GM12878 (cell line): ENCODE results near the gene C15orf39. TPM values are rescaled to one million over a fixed set of nuclear protein-coding genes. Genes with fewer than 3 reads are reported as not detected.

ENCODE experiments used
- ATAC-seq: fragments of 200-7000 bp; cut with Tn5 transposase; 3 replicates; pipeline ENCODE4 v1.9.1; 2020; ENCODE audit warnings: mild to moderate bottlenecking, moderate library complexity
- BruUV-seq: library from RNA; stranded (reverse); fragments of 400-500 nt; replicated peaks from 2 replicates; lab custom pipeline; 2021; lab: Mats Ljungman, UMichigan
- CTCF ChIA-PET: fragments of 300-600 bp; sonication (Branson Sonifier 250); formaldehyde crosslinking; extraction: SDS; loops from one replicate; lab custom pipeline; 2021; ENCODE audit warnings: inconsistent platforms; lab: Yijun Ruan, JAX
- POLR2A ChIA-PET: fragments of 350-600 bp; formaldehyde crosslinking; extraction: SDS; loops from one replicate; lab custom pipeline; 2021; ENCODE audit warnings: inconsistent platforms; lab: Charles Lee
- RAD21 ChIA-PET: fragments of 300-600 bp; sonication (Branson Sonifier 250); formaldehyde crosslinking; loops from one replicate; lab custom pipeline; 2023; ENCODE audit warnings: antibody characterized with exemption; ENCODE audit not compliant: unreplicated experiment; lab: Charles Lee
- SMC1A ChIA-PET: fragments of 300-600 bp; sonication (Branson Sonifier 250); formaldehyde crosslinking; loops from one replicate; lab custom pipeline; 2023; ENCODE audit not compliant: unreplicated experiment, uncharacterized antibody; lab: Charles Lee
- DNase-seq: peaks from one replicate; pipeline ENCODE4 v3.0.0-alpha.2; 2011; ENCODE audit warnings: low read depth, low spot score
- FAIRE-seq: peaks from 3 replicates; lab custom pipeline; 2011; peaks lifted over from hg19 to GRCh38; lab: Jason Lieb, UNC
- H2AFZ ChIP-seq: 2 replicates; pipeline ENCODE4 v1.6.0; 2011; ENCODE audit warnings: low read depth, low read length, control low read depth; ENCODE audit not compliant: control insufficient read depth
- H3K27ac ChIP-seq: 2 replicates; pipeline ENCODE4 v1.5.1; 2011; ENCODE audit warnings: control low read depth; ENCODE audit not compliant: control insufficient read depth, insufficient read depth
- H3K27me3 ChIP-seq, 2 experiments: replicated peaks in 1 of 2; 2 replicates each; pipeline versions ENCODE4 v1.6.0 to v1.6.1; 2011; ENCODE audit warnings: low read length in 1 of 2; ENCODE audit not compliant: control insufficient read depth in 2 of 2, insufficient read depth in 2 of 2
- H3K36me3 ChIP-seq, 2 experiments: 2 replicates each; pipeline ENCODE4 v1.5.1; 2011; ENCODE audit warnings: low read length in 1 of 2; ENCODE audit not compliant: control insufficient read depth in 2 of 2, insufficient read depth in 2 of 2
- H3K4me1 ChIP-seq: 2 replicates; pipeline ENCODE4 v1.6.1; 2011; ENCODE audit warnings: mild to moderate bottlenecking, low read length, moderate library complexity, mixed read lengths; ENCODE audit not compliant: control insufficient read depth, insufficient read depth
- H3K4me2 ChIP-seq: 2 replicates; pipeline ENCODE4 v1.6.0; 2011; ENCODE audit warnings: control low read depth; ENCODE audit not compliant: control insufficient read depth, insufficient read depth
- H3K4me3 ChIP-seq: fragments of 200-600 bp; sonication (generic); 2 replicates; pipeline ENCODE4 v1.5.1; 2016
- H3K79me2 ChIP-seq: 2 replicates; pipeline ENCODE4 v1.6.0; 2011; ENCODE audit warnings: low read length; ENCODE audit not compliant: control insufficient read depth, insufficient read depth
- H3K9ac ChIP-seq: 2 replicates; pipeline ENCODE4 v1.8.0; 2011; ENCODE audit warnings: low read length, control low read depth, mixed read lengths; ENCODE audit not compliant: control insufficient read depth, insufficient read depth
- H3K9me3 ChIP-seq: replicated peaks from 3 replicates; pipeline ENCODE4 v1.5.1; 2011; ENCODE audit warnings: mild to moderate bottlenecking, low read length; ENCODE audit not compliant: control insufficient read depth, insufficient read depth
- H4K20me1 ChIP-seq: 2 replicates; pipeline ENCODE4 v1.6.0; 2011; ENCODE audit not compliant: control insufficient read depth, insufficient read depth
- BRCA1 ChIP-seq: IDR thresholded peaks from 2 replicates; pipeline ENCODE4 v1.6.1; 2011; ENCODE audit warnings: low read depth, low read length, improper control_type of control experiment
- CBFB ChIP-seq: IDR thresholded peaks from 2 replicates; pipeline ENCODE4 v1.6.1; 2016; ENCODE audit warnings: antibody characterized with exemption, low read depth
- DPF2 ChIP-seq: fragments of 450-650 bp; IDR thresholded peaks from 2 replicates; pipeline ENCODE4 v1.6.1; 2017; ENCODE audit warnings: mild to moderate bottlenecking
- FOXK2 ChIP-seq: fragments of 450-650 bp; IDR thresholded peaks from 2 replicates; pipeline ENCODE4 v1.6.1; 2017; ENCODE audit warnings: mild to moderate bottlenecking, moderate library complexity
- MTA3 ChIP-seq: IDR thresholded peaks from 2 replicates; pipeline ENCODE4 v1.6.1; 2012; ENCODE audit warnings: low read length, inconsistent platforms, borderline replicate concordance
- NFIC ChIP-seq: IDR thresholded peaks from 2 replicates; pipeline ENCODE4 v1.6.1; 2012; ENCODE audit warnings: low read depth, mild to moderate bottlenecking, inconsistent platforms, low read length, moderate library complexity
- NFYB ChIP-seq: IDR thresholded peaks from 2 replicates; pipeline ENCODE4 v1.6.1; 2011; ENCODE audit warnings: low read depth, mild to moderate bottlenecking, low read length, improper control_type of control experiment, moderate library complexity; ENCODE audit not compliant: insufficient read depth
- NRF1 ChIP-seq: conservative IDR thresholded peaks from 2 replicates; pipeline ENCODE4 v1.6.1; 2011; ENCODE audit warnings: mild to moderate bottlenecking, low read depth, low read length, improper control_type of control experiment
- WGBS: methylation state at CpG from one replicate; pipeline ENCODE4 v1.1.6; 2016; ENCODE audit warnings: low lambda C conversion rate; ENCODE audit not compliant: insufficient replicate concordance, insufficient coverage; ENCODE audit errors: missing lambda C conversion rate; 5-methylcytosine and 5-hydroxymethylcytosine counted together
- in situ Hi-C: fragments of 300-500 bp; cut with MboI; formaldehyde crosslinking; loops from 9 replicates; pipeline ENCODE4 v1.14.3; 2018; ENCODE audit warnings: mixed read lengths
- intact Hi-C: fragments of 100-400 bp; cut with micrococcal nuclease; formaldehyde crosslinking; loops from one replicate; pipeline ENCODE4 v1.14.2; 2022; ENCODE audit not compliant: unreplicated experiment
- polyA plus RNA-seq, 11 experiments: library from polyadenylated mRNA; depleted of rRNA in 4 of 11; unstranded in 6 of 11; stranded (reverse) in 5 of 11; fragments of >200 nt; fragmentation: Nextera tagmentation in 4 of 11; fragmentation: Illumina TruSeq in 1 of 11; extraction: Ambion mirVana in 4 of 11; extraction: Trizol in 1 of 11; gene quantifications; 1 replicate in 1 of 11; 2 replicates in 10 of 11; pipeline versions ENCODE4 v1.2.1 to v1.2.3, GENCODE V29; 2011 to 2016; ENCODE audit warnings: inconsistent platforms in 2 of 11, missing spikeins in 2 of 11, low read depth in 1 of 11
- total RNA-seq, 4 experiments: library from RNA; depleted of rRNA in 3 of 4; stranded (reverse); fragments of >200 nt in 3 of 4; fragmentation: Illumina TruSeq in 1 of 4; extraction: Trizol in 1 of 4; gene quantifications; 2 replicates each; pipeline versions ENCODE4 v1.2.1 to v1.2.3, GENCODE V29; 2013 to 2021
- TF ChIP-seq, protein P1 (sequence below): IDR thresholded peaks from 2 replicates; pipeline ENCODE4 v1.6.1; 2012; ENCODE audit warnings: mild to moderate bottlenecking, low read depth, low read length
- TF ChIP-seq, protein P2 (sequence below): fragments of 450-650 bp; formaldehyde crosslinking; IDR thresholded peaks from 2 replicates; pipeline ENCODE4 v1.4.0; 2020; ENCODE audit warnings: mild to moderate bottlenecking, moderate library complexity
- TF ChIP-seq, protein P3 (sequence below): fragments of 150-350 bp; IDR thresholded peaks from 2 replicates; pipeline ENCODE4 v1.6.1; 2016; ENCODE audit warnings: low read depth, low read length

Gene C15orf39
- total and polyA plus RNA-seq, 10 of the 15 experiments (the other 5 are each of a cell fraction or from before 2014, with no cell fraction given): 2.3 to 139 (median 33.0) TPM

DNA sequence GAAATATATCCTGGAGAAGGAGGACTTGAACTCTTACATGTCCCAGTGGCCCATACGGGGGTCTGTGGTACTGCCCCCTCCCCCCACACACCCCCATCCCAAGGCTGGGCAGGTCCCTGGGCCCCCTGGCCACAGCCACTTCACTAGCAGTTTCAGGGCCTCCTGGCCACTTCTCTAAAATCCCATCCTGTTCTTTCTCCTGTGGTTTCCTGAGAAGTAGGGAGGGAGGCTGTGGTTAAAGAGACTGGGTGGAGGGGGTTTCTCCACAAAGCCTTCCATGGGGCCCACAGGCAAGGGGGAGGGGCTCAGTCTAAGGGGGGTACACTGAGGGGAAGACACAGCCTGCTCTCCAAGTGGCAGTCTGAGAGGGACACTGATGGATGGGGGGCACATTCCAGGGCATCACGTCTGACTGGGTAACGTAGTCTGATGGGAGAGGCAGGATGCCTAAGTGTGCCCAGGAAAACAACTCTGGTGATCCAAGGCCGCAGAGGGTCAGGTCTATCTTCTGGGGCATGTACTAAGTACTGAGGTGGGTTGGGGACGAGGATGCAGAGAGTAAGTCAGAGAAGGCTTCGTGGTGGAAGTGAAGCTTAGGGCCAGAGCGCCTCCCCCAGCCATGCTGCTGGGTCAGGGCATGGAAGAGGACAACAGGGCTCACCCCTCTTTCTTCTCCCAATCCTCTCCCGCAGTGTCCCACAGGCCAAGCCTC lies 48.0 kb upstream of the C15orf39 start (continued):
- TF ChIP-seq NRF1: no peak
- TF ChIP-seq DPF2: no peak
- TF ChIP-seq NFIC: peak; percentile 80
- peak; percentile 75 for TF ChIP-seq CBFB

DNA sequence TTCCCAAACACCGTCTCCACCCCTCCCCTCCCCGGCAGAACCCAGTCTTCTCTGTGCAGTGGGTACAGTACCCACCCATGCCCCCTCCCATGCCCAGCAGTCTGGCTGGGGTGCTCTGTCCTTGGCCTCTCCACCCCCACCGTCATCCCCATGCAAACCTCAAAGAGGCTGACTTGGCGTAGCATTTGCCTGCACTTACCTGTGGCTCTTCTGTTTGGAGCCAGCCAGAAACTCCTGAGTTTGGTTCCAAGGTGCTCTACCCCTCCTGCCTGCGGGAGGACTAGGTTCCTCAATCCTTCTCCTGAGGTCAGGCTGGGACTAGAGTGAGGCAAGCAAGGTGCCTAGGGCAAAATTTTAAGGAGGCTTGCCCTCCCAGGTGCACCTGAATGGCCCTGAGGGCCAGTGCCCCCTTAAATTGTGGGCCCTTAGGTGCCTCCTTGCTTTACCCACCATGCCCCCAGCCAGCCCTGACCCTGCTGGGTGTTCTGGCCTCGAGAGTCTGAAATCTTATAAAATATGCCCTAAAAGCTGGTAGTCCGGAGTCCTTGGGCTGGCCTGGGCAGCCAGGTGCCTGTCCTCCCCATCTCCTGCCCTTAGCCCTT lies 47.1 kb upstream of the C15orf39 start:
- DNase-seq (no peak), ATAC-seq (no peak), FAIRE-seq (no peak)
- H3K27me3 ChIP-seq: no peaks in the 10 kb centered on the region
- whole genome bisulfite sequencing: 71% methylated on average over 5 of the region's 7 CpGs
- H3K79me2 ChIP-seq: no peaks in the 10 kb centered on the region
- ChIA-PET SMC1A (no interaction called here), POLR2A (no interaction called here), RAD21 (no interaction called here), CTCF (no interaction called here)
- no peaks in the 10 kb centered on the region for H3K36me3 ChIP-seq
- BruUV-seq: no TSS peak
- no peak overlapping the region for H3K4me3 ChIP-seq
- H3K4me2 ChIP-seq: no peak overlapping the region
- intact Hi-C loops: no loop called here
- H3K9ac ChIP-seq: no peak overlapping the region
- H3K4me1 ChIP-seq: peaks cover 32% of the 10 kb centered on the region
- no peak overlapping the region for H2AFZ ChIP-seq
- peaks cover 2% of the 10 kb centered on the region; the same call in 1 of the 3 replicates for H3K9me3 ChIP-seq
- no peaks in the 10 kb centered on the region for H4K20me1 ChIP-seq
- no peak overlapping the region for H3K27ac ChIP-seq
- in situ Hi-C loops: no loop called here
- TF ChIP-seq NFYB (no peak), MTA3 (no peak), BRCA1 (no peak), FOXK2 (no peak)
- TF ChIP-seq, protein P1, sequence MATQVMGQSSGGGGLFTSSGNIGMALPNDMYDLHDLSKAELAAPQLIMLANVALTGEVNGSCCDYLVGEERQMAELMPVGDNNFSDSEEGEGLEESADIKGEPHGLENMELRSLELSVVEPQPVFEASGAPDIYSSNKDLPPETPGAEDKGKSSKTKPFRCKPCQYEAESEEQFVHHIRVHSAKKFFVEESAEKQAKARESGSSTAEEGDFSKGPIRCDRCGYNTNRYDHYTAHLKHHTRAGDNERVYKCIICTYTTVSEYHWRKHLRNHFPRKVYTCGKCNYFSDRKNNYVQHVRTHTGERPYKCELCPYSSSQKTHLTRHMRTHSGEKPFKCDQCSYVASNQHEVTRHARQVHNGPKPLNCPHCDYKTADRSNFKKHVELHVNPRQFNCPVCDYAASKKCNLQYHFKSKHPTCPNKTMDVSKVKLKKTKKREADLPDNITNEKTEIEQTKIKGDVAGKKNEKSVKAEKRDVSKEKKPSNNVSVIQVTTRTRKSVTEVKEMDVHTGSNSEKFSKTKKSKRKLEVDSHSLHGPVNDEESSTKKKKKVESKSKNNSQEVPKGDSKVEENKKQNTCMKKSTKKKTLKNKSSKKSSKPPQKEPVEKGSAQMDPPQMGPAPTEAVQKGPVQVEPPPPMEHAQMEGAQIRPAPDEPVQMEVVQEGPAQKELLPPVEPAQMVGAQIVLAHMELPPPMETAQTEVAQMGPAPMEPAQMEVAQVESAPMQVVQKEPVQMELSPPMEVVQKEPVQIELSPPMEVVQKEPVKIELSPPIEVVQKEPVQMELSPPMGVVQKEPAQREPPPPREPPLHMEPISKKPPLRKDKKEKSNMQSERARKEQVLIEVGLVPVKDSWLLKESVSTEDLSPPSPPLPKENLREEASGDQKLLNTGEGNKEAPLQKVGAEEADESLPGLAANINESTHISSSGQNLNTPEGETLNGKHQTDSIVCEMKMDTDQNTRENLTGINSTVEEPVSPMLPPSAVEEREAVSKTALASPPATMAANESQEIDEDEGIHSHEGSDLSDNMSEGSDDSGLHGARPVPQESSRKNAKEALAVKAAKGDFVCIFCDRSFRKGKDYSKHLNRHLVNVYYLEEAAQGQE: no peak
- TF ChIP-seq, protein P2, sequence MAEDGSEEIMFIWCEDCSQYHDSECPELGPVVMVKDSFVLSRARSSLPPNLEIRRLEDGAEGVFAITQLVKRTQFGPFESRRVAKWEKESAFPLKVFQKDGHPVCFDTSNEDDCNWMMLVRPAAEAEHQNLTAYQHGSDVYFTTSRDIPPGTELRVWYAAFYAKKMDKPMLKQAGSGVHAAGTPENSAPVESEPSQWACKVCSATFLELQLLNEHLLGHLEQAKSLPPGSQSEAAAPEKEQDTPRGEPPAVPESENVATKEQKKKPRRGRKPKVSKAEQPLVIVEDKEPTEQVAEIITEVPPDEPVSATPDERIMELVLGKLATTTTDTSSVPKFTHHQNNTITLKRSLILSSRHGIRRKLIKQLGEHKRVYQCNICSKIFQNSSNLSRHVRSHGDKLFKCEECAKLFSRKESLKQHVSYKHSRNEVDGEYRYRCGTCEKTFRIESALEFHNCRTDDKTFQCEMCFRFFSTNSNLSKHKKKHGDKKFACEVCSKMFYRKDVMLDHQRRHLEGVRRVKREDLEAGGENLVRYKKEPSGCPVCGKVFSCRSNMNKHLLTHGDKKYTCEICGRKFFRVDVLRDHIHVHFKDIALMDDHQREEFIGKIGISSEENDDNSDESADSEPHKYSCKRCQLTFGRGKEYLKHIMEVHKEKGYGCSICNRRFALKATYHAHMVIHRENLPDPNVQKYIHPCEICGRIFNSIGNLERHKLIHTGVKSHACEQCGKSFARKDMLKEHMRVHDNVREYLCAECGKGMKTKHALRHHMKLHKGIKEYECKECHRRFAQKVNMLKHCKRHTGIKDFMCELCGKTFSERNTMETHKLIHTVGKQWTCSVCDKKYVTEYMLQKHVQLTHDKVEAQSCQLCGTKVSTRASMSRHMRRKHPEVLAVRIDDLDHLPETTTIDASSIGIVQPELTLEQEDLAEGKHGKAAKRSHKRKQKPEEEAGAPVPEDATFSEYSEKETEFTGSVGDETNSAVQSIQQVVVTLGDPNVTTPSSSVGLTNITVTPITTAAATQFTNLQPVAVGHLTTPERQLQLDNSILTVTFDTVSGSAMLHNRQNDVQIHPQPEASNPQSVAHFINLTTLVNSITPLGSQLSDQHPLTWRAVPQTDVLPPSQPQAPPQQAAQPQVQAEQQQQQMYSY (CRISPR knock-in tag): no peak
- TF ChIP-seq, protein P3, sequence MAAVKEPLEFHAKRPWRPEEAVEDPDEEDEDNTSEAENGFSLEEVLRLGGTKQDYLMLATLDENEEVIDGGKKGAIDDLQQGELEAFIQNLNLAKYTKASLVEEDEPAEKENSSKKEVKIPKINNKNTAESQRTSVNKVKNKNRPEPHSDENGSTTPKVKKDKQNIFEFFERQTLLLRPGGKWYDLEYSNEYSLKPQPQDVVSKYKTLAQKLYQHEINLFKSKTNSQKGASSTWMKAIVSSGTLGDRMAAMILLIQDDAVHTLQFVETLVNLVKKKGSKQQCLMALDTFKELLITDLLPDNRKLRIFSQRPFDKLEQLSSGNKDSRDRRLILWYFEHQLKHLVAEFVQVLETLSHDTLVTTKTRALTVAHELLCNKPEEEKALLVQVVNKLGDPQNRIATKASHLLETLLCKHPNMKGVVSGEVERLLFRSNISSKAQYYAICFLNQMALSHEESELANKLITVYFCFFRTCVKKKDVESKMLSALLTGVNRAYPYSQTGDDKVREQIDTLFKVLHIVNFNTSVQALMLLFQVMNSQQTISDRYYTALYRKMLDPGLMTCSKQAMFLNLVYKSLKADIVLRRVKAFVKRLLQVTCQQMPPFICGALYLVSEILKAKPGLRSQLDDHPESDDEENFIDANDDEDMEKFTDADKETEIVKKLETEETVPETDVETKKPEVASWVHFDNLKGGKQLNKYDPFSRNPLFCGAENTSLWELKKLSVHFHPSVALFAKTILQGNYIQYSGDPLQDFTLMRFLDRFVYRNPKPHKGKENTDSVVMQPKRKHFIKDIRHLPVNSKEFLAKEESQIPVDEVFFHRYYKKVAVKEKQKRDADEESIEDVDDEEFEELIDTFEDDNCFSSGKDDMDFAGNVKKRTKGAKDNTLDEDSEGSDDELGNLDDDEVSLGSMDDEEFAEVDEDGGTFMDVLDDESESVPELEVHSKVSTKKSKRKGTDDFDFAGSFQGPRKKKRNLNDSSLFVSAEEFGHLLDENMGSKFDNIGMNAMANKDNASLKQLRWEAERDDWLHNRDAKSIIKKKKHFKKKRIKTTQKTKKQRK: no peak
